HG02678 (cell line): ENCODE results near the gene PRCD.

ENCODE experiments used
- ATAC-seq: cut with Tn5 transposase; IDR thresholded peaks from one replicate; pipeline ENCODE4 v1.9.1; 2021; ENCODE audit warnings: mild to moderate bottlenecking, moderate library complexity; ENCODE audit not compliant: unreplicated experiment

Gene PRCD

GRCh38 chr17:76567634-76568432, 28.0 kb downstream of the PRCD start:
- no peak for ATAC-seq

- ATAC-seq: no peak
Observed at GRCh38 chr17:76568811-76569221, 29.0 kb downstream of the PRCD start.

GRCh38 chr17:76569607-76570279, 29.9 kb downstream of the PRCD start:
- ATAC-seq: no peak

- ATAC-seq: no peak
Observed at GRCh38 chr17:76570457-76570856, 30.6 kb downstream of the PRCD start.

- ATAC-seq: no peak
Observed at GRCh38 chr17:76570877-76571471, 31.1 kb downstream of the PRCD start.

GRCh38 chr17:76572201-76572910, 32.5 kb downstream of the PRCD start:
- ATAC-seq: no peak

GRCh38 chr17:76573096-76573495, 33.3 kb downstream of the PRCD start:
- ATAC-seq: no peak

GRCh38 chr17:76574166-76574565, 34.3 kb downstream of the PRCD start:
- ATAC-seq: no peak

- no peak for ATAC-seq
Observed at GRCh38 chr17:76575570-76575969, 35.7 kb downstream of the PRCD start.

GRCh38 chr17:76576189-76576588, 36.3 kb downstream of the PRCD start:
- ATAC-seq: no peak

- ATAC-seq: no peak
Observed at GRCh38 chr17:76577876-76578275, 38.0 kb downstream of the PRCD start.

GRCh38 chr17:76578376-76578775, 38.5 kb downstream of the PRCD start:
- ATAC-seq: no peak

GRCh38 chr17:76579281-76579680, 39.4 kb downstream of the PRCD start:
- ATAC-seq: no peak

- ATAC-seq: no peak
Observed at GRCh38 chr17:76581515-76581914, 41.7 kb downstream of the PRCD start.

- no peak for ATAC-seq
Observed at GRCh38 chr17:76582660-76583059, 42.8 kb downstream of the PRCD start.

GRCh38 chr17:76584427-76585032, 44.7 kb downstream of the PRCD start:
- ATAC-seq: no peak

GRCh38 chr17:76585033-76585648, 45.3 kb downstream of the PRCD start:
- ATAC-seq: no peak

- no peak for ATAC-seq
Observed at GRCh38 chr17:76585649-76586593, 46.1 kb downstream of the PRCD start, which contains the start of gene ST6GALNAC2. Gene ST6GALNAC2 (minus strand): TSS chr17:76585860. CDS start chr17:76585808, 52 bp downstream.

GRCh38 chr17:76586741-76587487, 47.1 kb downstream of the PRCD start:
- ATAC-seq: no peak
